Activated CD8-positive, alpha-beta T cell treated with anti-CD3 and anti-CD28 coated beads for 36 hours (primary cell): ENCODE measurements around the gene NSMCE1. TPM values are rescaled to one million over a fixed set of nuclear protein-coding genes. Genes with fewer than 3 reads are reported as not detected.

ENCODE experiments used
- ATAC-seq: fragments of 200-7000 bp; cut with Tn5 transposase; one replicate; pipeline ENCODE4 v1.10.0; 2021; ENCODE audit warnings: mild to moderate bottlenecking, moderate library complexity
- CTCF ChIA-PET: fragments of 350-600 bp; sonication (Branson Sonifier 250); formaldehyde crosslinking; loops from one replicate; lab custom pipeline; 2021; ENCODE audit warnings: antibody characterized with exemption; lab: Charles Lee
- POLR2A ChIA-PET: fragments of 350-600 bp; sonication (Branson Sonifier 250); formaldehyde crosslinking; loops from one replicate; lab custom pipeline; 2021; ENCODE audit warnings: antibody characterized with exemption; lab: Charles Lee
- DNase-seq: peaks from one replicate; pipeline ENCODE4 v3.0.0-alpha.2; 2020
- H3K27ac Mint-ChIP-seq: one replicate; pipeline ENCODE4 v1.8.0; 2021; ENCODE audit warnings: mild to moderate bottlenecking, mixed read lengths
- H3K27me3 Mint-ChIP-seq: one replicate; pipeline ENCODE4 v1.8.0; 2021; ENCODE audit warnings: mixed read lengths
- H3K36me3 Mint-ChIP-seq: one replicate; pipeline ENCODE4 v1.8.0; 2021; ENCODE audit warnings: low read depth, mixed read lengths
- H3K4me1 Mint-ChIP-seq: one replicate; pipeline ENCODE4 v1.8.0; 2021; ENCODE audit warnings: low read depth, mixed read lengths
- H3K4me3 Mint-ChIP-seq: one replicate; pipeline ENCODE4 v1.8.0; 2021; ENCODE audit warnings: mild to moderate bottlenecking, moderate library complexity, mixed read lengths
- H3K9me3 Mint-ChIP-seq: one replicate; pipeline ENCODE4 v1.8.0; 2021; ENCODE audit warnings: mixed read lengths
- intact Hi-C: fragments of 100-400 bp; cut with micrococcal nuclease; formaldehyde crosslinking; loops from one replicate; pipeline ENCODE4 v1.10.0; 2022
- total RNA-seq, 2 experiments: library from RNA; stranded (reverse); gene quantifications; one replicate each; pipeline ENCODE4 v1.2.3, GENCODE V29; 2021
- TF ChIP-seq, protein P1 (sequence below): fragments of 200-600 bp; IDR thresholded peaks from one replicate; pipeline ENCODE4 v1.8.0; 2022; ENCODE audit warnings: antibody characterized with exemption, mild to moderate bottlenecking

The NSMCE1 gene
- total RNA-seq, 2 experiments from 2014 or later, result 150 to 156 TPM

DNA sequence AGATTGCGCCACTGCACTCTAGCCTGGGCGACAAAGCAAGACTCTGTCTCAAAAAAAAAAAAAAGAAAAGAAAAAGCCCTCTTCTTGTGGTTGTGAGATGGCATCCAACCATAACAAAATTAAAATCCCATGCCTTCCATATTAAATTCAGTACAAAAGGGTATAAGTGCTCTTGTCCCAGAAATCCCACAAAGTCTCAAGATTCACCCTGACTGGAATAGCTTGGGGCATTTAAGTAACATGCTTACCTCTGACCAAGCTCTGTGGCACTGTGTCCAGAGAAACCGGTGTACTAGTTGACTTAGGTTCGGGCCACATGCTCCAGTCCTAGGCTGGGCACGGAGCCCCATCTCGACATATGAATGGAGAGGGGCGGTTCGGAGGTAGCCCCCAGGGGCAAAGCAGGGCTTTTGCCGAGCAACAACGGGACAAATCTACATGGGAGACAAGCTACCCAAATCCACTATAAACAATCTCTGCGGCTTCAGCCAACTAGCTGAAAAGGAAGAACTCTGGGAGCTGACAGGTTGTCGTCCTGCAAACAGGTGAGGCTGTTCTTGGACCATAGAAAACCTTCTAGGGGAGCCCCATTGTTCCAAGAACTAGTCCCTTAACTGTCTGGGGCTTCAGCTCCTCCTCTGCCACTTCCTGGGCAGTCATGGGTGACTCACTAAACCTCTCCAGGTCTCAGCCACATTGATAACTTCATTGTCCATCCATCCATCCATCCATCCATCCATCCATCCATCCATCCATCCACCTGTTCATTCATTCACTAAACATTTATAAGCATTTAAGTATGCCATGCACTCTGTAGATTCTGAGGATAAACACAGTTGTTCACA is 34.9 kb upstream of the NSMCE1 start:
- ChIA-PET CTCF (interaction anchor here (1.4 kb wide), 1 partner anchor 9 kb away, joined by 6 read pairs; no protein-coding TSS in a partner anchor), POLR2A (interaction anchor here (0.8 to 1.6 kb wide), 5 partner anchors 9 to 36 kb away, joined by 3 to 5 read pairs (median 3); no protein-coding TSS in a partner anchor)
- TF ChIP-seq, protein P1, sequence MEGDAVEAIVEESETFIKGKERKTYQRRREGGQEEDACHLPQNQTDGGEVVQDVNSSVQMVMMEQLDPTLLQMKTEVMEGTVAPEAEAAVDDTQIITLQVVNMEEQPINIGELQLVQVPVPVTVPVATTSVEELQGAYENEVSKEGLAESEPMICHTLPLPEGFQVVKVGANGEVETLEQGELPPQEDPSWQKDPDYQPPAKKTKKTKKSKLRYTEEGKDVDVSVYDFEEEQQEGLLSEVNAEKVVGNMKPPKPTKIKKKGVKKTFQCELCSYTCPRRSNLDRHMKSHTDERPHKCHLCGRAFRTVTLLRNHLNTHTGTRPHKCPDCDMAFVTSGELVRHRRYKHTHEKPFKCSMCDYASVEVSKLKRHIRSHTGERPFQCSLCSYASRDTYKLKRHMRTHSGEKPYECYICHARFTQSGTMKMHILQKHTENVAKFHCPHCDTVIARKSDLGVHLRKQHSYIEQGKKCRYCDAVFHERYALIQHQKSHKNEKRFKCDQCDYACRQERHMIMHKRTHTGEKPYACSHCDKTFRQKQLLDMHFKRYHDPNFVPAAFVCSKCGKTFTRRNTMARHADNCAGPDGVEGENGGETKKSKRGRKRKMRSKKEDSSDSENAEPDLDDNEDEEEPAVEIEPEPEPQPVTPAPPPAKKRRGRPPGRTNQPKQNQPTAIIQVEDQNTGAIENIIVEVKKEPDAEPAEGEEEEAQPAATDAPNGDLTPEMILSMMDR, result no peak
- no peak for DNase-seq
- H3K4me1 Mint-ChIP-seq, result peaks cover 11% of the 10 kb centered on the region
- intact Hi-C loops, result no loop called here
- H3K36me3 Mint-ChIP-seq, result peaks cover 2% of the 10 kb centered on the region
- no peak for ATAC-seq
- H3K27ac Mint-ChIP-seq, result no peak overlapping the region
- peaks cover 10% of the 10 kb centered on the region for H3K9me3 Mint-ChIP-seq
- H3K4me3 Mint-ChIP-seq, result no peak overlapping the region
- H3K27me3 Mint-ChIP-seq, result no peaks in the 10 kb centered on the region

DNA sequence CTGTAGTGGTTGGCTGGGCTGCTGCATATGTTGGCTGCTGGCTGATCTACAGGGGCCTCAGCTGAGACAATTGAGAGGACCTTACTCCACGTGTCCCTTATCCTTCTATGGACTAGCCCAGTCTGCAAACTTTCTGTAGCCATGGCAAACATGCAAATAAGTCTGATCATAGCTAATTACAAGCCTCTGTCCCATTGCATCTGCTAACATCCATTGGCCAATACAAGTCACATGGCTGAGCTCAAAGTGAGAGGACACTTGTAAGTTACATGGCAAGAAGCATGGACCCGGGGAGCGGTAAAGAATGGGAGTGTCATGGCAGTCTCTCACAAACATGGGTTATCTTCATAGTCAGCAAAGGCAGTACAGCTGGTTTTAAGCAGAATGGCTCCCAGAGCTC is 33.6 kb upstream of the NSMCE1 start:
- Mint-ChIP-seq H3K4me1 (peaks cover 11% of the 10 kb centered on the region), H3K27ac (no peak overlapping the region), H3K9me3 (peaks cover 10% of the 10 kb centered on the region), H3K27me3 (no peaks in the 10 kb centered on the region), H3K36me3 (peaks cover 2% of the 10 kb centered on the region), H3K4me3 (no peak overlapping the region)
- DNase-seq (no peak), ATAC-seq (no peak)
- TF ChIP-seq, protein P1, result no peak
- POLR2A ChIA-PET, result interaction anchor here (1.3 to 1.4 kb wide), 3 partner anchors 11 to 26 kb away, joined by 3 to 4 read pairs (median 3); no protein-coding TSS in a partner anchor
- CTCF ChIA-PET, result interaction anchor here (0.7 kb wide), 1 partner anchor 10 kb away, joined by 3 read pairs; no protein-coding TSS in a partner anchor
- intact Hi-C loops, result no loop called here

DNA sequence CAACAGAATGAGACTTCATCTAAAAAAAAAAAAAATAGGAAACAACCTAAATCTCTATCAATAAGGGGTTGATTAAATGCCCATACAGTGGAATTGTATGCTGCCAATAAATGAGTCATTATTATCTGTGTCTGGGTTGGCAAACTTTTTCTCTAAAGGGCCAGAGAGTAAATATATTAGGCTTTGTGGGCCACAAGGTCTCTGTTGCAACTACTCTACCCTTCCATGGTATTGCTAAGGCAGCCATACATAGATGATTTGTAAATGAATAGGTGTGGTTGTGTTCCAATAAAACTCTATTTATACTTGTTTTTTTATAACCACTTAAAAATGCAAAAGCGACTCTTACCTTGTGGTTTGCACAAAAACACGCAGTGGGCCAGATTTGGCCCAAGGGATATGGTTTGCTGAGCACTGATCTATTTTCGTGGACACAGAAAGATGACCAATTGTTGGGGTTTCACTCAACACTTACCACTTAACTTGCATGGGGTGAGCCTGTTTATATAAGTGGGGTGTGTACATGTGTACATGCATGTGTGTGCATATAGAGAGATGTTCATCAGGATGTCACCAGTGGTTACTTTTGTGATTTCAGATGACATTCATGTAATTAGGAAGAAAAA is 32.8 kb upstream of the NSMCE1 start:
- no peak overlapping the region for H3K4me3 Mint-ChIP-seq
- TF ChIP-seq, protein P1, result no peak
- peaks cover 15% of the 10 kb centered on the region for H3K4me1 Mint-ChIP-seq
- H3K9me3 Mint-ChIP-seq, result peaks cover 6% of the 10 kb centered on the region
- H3K27ac Mint-ChIP-seq, result no peak overlapping the region
- no peak for ATAC-seq
- POLR2A ChIA-PET, result interaction anchor here (1.3 to 1.4 kb wide), 3 partner anchors 11 to 25 kb away, joined by 3 to 4 read pairs (median 3); no protein-coding TSS in a partner anchor
- intact Hi-C loops, result no loop called here
- peaks cover 2% of the 10 kb centered on the region for H3K36me3 Mint-ChIP-seq
- no peak for DNase-seq
- H3K27me3 Mint-ChIP-seq, result no peaks in the 10 kb centered on the region
- CTCF ChIA-PET, result no interaction called here

DNA sequence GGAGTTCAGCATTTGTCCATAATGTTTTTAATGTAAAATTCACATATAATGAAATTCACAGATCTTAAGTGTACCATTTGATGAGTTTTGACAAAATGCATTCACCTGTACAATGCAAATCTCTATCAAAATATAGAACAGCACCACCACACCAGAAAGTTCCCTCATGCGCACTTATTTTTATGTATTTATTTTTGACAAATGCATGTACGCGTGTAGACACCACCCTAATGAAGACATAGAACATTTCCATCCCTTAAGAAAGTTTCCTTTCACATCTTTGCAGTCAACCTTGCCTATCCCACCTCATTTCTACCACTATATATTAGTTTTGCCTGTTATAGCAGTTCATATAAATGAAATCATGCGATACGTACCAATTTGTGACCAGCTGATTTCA is 29.6 kb upstream of the NSMCE1 start:
- no peaks in the 10 kb centered on the region for H3K27me3 Mint-ChIP-seq
- H3K4me3 Mint-ChIP-seq, result no peak overlapping the region
- no peaks in the 10 kb centered on the region for H3K9me3 Mint-ChIP-seq
- TF ChIP-seq, protein P1, result no peak
- CTCF ChIA-PET, result interaction anchor here (1.0 to 1.5 kb wide), 2 partner anchors 32 to 119 kb away, joined by 3 read pairs; no protein-coding TSS in a partner anchor
- POLR2A ChIA-PET, result interaction anchor here (0.9 kb wide), 1 partner anchor 20 kb away, joined by 3 read pairs; no protein-coding TSS in a partner anchor
- peaks cover 13% of the 10 kb centered on the region for H3K4me1 Mint-ChIP-seq
- H3K36me3 Mint-ChIP-seq, result no peaks in the 10 kb centered on the region
- no peak for DNase-seq
- no peak overlapping the region for H3K27ac Mint-ChIP-seq
- intact Hi-C loops, result no loop called here
- ATAC-seq, result no peak
